AG09309 (cell line): Measurements from ENCODE around the gene NTSR1.

ENCODE experiments used
- DNase-seq: peaks from one replicate; pipeline ENCODE4 v3.0.0-alpha.2; 2010; ENCODE audit warnings: low read depth
- H3K4me3 ChIP-seq: 2 replicates; pipeline ENCODE4 v1.5.1; 2011; ENCODE audit warnings: mild to moderate bottlenecking, low read depth, low read length, moderate library complexity; ENCODE audit not compliant: control insufficient read depth
- TF ChIP-seq, protein P1 (sequence below): IDR thresholded peaks from 2 replicates; pipeline ENCODE4 v1.5.1; 2011; ENCODE audit warnings: mild to moderate bottlenecking, low read depth, low read length, inconsistent platforms; ENCODE audit not compliant: insufficient read depth, control insufficient read depth; ENCODE audit errors: missing control alignments

The NTSR1 gene

DNA sequence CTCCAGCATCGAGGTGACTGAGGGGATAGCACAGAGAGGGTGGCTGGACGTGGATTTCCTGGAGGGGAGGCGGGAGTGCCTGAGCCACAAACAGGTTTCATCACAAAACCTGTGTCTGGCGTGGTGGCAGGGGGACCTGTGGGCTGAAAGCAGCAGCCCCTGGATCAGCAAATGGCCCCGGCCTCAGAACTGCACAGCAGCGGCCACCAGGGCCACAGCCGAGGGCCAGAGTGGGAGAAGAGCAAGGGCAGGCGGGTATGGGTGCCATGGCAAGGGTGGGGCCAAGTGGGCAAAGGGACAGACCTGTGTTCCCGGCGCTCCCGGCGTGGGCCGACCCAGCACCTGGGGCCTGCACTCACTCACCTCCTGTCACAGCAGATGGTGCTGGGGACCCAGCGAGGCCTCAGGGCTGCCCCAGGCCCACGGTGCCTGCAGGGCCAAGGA is 19.0 kb downstream of the NTSR1 start:
- no peak for DNase-seq
- H3K4me3 ChIP-seq, result no peak overlapping the region
- TF ChIP-seq, protein P1, sequence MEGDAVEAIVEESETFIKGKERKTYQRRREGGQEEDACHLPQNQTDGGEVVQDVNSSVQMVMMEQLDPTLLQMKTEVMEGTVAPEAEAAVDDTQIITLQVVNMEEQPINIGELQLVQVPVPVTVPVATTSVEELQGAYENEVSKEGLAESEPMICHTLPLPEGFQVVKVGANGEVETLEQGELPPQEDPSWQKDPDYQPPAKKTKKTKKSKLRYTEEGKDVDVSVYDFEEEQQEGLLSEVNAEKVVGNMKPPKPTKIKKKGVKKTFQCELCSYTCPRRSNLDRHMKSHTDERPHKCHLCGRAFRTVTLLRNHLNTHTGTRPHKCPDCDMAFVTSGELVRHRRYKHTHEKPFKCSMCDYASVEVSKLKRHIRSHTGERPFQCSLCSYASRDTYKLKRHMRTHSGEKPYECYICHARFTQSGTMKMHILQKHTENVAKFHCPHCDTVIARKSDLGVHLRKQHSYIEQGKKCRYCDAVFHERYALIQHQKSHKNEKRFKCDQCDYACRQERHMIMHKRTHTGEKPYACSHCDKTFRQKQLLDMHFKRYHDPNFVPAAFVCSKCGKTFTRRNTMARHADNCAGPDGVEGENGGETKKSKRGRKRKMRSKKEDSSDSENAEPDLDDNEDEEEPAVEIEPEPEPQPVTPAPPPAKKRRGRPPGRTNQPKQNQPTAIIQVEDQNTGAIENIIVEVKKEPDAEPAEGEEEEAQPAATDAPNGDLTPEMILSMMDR, result no peak

DNA sequence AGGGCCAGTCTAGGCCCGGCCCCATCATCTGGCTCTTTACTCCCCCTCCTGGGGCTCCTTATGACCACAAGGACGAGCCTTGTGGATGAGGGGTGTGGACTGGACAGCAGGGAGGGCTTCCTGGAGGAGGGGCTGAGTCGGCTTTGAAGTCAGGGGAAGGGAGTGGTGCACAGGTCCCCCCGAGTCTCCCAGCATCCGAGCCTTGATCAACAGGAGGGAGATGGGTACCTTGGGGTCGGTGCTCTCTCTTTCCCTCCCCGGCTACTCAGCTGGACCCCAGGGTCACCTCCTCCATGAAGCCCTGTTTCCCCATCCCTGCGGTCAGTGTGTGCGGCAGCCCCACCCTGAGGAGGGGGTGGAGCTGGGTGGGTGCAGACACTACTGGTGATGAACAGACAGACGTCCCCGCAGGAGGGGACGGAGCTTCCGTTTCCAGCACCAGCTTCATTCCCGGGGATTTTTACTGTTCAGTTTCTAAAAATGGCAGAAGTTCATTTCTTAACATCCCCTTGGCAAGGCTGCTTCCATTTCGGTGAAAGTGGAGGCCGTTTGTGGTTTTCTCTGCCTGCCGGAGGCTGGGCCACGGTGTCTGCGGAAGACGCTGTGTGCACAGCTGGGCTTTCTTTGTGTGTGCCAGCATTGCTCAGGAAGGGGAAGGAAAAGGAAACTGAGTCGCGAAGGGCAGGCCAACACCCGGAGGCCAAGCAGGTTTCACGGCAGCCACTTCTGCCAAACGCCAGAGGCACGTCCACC is 19.6 kb downstream of the NTSR1 start:
- TF ChIP-seq, protein P1, result no peak
- no peak for DNase-seq
- no peak overlapping the region for H3K4me3 ChIP-seq

DNA sequence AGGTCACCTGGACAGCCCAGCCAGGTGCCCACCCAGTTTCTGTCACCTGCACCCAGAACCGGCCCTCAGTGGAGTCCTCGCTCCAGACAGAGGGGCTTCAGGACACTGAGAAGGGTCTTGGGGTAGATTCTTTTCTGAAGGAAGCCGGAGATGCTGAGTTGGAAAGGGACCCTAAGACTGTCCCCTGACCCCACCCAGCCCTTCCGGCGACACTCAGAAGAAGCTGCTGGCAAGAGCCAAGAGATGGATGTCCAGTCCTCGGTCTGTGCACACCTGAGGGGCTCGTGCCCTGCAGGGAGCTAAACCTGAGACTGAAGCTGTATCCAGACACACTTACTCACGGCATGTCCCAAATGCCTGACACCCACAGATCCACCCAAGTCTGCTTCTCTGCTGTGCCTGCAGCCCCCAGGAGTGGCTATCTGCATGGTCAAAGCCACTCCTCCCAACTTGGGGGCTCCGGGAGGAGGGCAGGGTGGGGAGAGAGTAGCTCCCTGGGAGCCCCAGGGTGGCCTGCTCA is 20.2 kb downstream of the NTSR1 start:
- no peak for DNase-seq
- TF ChIP-seq, protein P1, result no peak
- H3K4me3 ChIP-seq, result no peak overlapping the region

DNA sequence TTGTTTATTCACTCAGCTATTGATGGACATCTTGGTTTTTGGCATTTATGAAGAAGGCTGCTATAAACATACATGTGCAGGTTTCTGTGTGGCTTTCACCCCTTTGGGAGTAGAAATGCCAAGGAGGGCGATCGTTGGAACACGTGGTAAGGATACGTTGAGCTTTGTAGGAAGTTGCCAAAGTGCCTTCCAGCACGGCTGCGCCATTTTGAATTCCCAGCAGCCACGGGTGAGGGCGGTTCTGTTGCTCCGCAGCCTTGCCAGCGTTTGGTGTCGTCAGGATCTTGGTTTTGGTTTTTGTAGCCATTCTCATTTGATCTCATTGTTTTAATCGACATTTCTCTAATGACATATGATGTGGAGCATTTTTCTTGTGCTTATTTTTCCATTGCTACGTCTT is 21.8 kb downstream of the NTSR1 start:
- no peak overlapping the region for H3K4me3 ChIP-seq
- DNase-seq, result no peak
- TF ChIP-seq, protein P1, result no peak

DNA sequence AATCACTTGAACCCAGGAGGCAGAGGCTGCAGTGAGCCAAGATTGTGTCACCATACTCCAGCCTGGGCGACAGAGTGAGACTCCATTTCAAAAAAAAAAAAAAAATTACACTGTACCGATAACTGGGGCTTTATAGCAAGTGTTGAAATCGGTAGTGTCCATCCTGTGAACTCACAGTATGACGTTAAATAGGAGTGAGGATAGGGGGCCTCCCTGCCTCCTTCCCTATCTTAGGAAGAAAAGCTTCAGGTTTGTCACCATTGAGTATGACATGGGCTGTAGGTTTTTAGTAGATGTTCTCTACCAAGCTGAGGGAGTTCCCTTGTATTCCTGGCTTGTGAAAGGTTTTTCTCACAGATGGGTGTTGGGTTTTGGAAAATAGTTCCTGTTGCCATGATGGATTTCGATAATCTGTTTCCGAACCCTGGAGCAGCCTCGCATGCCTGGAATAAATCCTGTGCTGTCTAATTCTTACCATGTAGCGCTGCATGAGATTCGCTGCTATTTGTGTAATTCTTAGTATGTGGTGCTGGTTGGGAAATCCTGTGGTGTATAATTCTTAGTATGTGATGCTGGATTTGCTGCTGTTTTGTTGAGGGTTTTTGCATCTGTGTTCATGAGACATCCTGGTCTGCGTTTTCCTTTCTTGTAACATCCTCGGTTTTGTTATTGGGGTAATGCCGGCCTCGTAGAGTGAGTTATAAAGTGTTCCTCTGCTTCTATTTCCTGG is 23.6 kb downstream of the NTSR1 start:
- no peak for DNase-seq
- TF ChIP-seq, protein P1, result no peak
- H3K4me3 ChIP-seq, result no peak overlapping the region

DNA sequence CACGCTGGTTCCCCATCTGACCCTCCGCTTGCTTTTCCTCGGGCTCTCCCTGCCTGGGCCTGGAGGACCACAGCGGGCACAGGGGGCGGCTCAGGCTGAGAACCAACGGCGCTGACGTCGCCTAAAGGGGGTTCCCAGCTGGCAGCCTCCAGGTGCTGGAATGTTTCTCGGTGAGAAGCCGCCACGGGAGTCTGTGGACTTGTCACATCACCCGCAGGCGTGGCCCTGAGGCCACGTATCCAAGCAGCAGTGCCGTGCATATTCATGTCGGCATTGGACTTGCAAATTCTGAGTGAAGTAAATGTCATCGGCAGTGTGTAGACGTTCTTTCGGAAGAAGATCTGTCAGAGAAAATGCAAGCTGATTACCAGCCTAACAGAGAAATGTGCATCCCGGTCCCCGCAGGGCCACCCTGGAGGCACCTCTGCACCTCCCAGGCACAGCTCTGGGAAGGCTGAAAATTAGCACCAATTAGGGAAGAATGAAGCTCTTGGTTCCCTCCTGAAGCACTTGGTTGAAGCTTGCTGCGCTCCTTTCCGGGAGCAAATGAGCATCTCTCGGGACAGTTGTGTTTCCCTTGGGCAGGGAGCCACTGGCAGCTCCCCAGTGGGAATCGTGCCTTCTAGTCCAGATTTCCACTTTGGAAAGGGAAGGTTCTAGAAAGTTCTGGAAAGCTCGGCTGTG is 24.3 kb downstream of the NTSR1 start:
- H3K4me3 ChIP-seq, result no peak overlapping the region
- no peak for DNase-seq
- TF ChIP-seq, protein P1, result no peak
